ENCODE measurements around the gene NELFE. TPM values are rescaled to one million over a fixed set of nuclear protein-coding genes. Genes with fewer than 3 reads are reported as not detected.

NELFE gene
- total and polyA plus RNA-seq, 2 of the 13 experiments (the other 11 are each of a cell fraction or from before 2014, with no cell fraction given) = 51.3 to 69.8 TPM

DNA sequence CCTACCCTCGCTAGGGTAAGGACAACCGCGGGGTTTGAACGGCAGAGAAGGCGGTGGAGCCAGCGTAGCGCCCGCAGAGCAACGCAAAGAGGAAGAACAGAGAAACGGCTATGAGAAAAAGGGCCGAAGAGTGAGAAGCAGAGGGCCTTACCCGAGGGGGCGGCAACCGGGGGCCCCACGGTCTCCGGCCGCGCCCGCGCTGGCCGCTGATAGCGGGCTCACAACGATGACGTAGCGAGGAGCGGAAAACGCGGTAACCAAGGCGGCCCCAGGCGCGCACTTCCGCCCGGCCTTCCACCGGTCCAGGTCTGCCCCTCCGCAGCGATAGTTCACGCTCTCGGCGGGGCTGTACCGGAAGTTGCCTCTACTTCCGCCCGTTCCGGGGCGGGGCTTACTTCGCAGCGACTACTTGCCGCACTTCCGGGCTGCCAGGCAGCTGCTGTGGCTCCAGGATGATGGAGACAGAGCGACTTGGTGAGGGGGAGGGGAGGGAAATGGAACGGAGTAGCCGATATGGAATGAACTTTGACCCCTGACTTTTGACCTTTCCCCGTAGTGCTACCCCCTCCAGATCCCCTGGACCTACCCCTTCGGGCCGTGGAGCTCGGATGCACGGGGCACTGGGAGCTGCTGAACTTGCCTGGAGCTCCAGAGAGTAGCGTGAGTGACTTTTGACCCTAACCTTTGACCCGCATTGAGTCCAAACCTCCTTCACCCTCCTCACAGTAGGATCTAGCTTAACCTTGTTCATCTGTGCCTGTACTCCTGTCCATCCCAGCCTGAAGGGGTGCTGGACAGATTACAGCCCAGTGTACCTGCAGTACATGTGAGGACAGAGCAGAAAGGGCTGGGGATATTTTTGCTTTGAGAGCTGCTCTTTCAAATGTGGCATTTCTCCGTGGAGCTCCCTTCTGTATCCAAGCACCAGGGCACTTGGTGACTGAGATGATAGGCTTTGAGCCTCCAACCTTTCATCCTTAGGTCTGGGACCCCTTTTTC is at the start of gene NELFE, which contains the start of gene SKIC2 (continued):
- TF ChIP-seq, protein P1, sequence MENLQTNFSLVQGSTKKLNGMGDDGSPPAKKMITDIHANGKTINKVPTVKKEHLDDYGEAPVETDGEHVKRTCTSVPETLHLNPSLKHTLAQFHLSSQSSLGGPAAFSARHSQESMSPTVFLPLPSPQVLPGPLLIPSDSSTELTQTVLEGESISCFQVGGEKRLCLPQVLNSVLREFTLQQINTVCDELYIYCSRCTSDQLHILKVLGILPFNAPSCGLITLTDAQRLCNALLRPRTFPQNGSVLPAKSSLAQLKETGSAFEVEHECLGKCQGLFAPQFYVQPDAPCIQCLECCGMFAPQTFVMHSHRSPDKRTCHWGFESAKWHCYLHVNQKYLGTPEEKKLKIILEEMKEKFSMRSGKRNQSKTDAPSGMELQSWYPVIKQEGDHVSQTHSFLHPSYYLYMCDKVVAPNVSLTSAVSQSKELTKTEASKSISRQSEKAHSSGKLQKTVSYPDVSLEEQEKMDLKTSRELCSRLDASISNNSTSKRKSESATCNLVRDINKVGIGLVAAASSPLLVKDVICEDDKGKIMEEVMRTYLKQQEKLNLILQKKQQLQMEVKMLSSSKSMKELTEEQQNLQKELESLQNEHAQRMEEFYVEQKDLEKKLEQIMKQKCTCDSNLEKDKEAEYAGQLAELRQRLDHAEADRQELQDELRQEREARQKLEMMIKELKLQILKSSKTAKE (CRISPR knock-in tag; IDR thresholded peaks at IDR 0.05; ENCODE audit: borderline replicate concordance) = no peak
- TF ChIP-seq KDM5A (IDR thresholded peaks at IDR 0.05; ENCODE audit: borderline replicate concordance, low read length) = peak; percentile 96
- TF ChIP-seq ERF (CRISPR knock-in tag; IDR thresholded peaks at IDR 0.05) = peak; percentile 96
- TF ChIP-seq, protein P2, sequence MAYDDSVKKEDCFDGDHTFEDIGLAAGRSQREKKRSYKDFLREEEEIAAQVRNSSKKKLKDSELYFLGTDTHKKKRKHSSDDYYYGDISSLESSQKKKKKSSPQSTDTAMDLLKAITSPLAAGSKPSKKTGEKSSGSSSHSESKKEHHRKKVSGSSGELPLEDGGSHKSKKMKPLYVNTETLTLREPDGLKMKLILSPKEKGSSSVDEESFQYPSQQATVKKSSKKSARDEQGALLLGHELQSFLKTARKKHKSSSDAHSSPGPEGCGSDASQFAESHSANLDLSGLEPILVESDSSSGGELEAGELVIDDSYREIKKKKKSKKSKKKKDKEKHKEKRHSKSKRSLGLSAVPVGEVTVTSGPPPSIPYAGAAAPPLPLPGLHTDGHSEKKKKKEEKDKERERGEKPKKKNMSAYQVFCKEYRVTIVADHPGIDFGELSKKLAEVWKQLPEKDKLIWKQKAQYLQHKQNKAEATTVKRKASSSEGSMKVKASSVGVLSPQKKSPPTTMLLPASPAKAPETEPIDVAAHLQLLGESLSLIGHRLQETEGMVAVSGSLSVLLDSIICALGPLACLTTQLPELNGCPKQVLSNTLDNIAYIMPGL (CRISPR knock-in tag; IDR thresholded peaks at IDR 0.05; ENCODE audit: borderline replicate concordance in 1 of 2, low read depth in 1 of 2) = peak; percentile 67 to 94; a peak in 3 of 4 replicates
- no peak for TF ChIP-seq TEAD2 (CRISPR knock-in tag; IDR thresholded peaks at IDR 0.05)
- TF ChIP-seq, protein P3, sequence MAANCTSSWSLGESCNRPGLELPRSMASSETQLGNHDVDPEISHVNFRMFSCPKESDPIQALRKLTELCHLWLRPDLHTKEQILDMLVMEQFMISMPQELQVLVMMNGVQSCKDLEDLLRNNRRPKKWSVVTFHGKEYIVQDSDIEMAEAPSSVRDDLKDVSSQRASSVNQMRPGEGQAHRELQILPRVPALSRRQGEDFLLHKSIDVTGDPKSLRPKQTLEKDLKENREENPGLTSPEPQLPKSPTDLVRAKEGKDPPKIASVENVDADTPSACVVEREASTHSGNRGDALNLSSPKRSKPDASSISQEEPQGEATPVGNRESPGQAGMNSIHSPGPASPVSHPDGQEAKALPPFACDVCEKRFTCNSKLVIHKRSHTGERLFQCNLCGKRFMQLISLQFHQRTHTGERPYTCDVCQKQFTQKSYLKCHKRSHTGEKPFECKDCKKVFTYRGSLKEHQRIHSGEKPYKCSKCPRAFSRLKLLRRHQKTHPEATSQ (CRISPR knock-in tag; IDR thresholded peaks at IDR 0.05; ENCODE audit: borderline replicate concordance) = 0 out of 2 replicates have a peak, but pooled peaks have one; percentile 2
- TF ChIP-seq NAIF1 (CRISPR knock-in tag; IDR thresholded peaks at IDR 0.05; ENCODE audit: borderline replicate concordance) = peak; percentile 59; the same call in 1 of the 2 replicates
- no peak for TF ChIP-seq MATR3 (CRISPR knock-in tag; IDR thresholded peaks at IDR 0.05)
- TF ChIP-seq ZNF562 (CRISPR knock-in tag; IDR thresholded peaks at IDR 0.05; ENCODE audit: borderline replicate concordance) = no peak
- 0 out of 2 replicates have a peak, but pooled peaks have one; percentile 59 for TF ChIP-seq DNMT1 (CRISPR knock-in tag; IDR thresholded peaks at IDR 0.05)
- no peak for TF ChIP-seq MAFG (CRISPR knock-in tag; IDR thresholded peaks at IDR 0.05)
- TF ChIP-seq ZNF672 (CRISPR knock-in tag; IDR thresholded peaks at IDR 0.05) = no peak
- TF ChIP-seq ZFY (CRISPR knock-in tag; IDR thresholded peaks at IDR 0.05) = peak; percentile 89
- TF ChIP-seq ZNF552 (CRISPR knock-in tag; IDR thresholded peaks at IDR 0.05; ENCODE audit: borderline replicate concordance) = no peak
- TF ChIP-seq JARID2 (CRISPR knock-in tag; IDR thresholded peaks at IDR 0.05; ENCODE audit: insufficient replicate concordance) = no peak
- TF ChIP-seq, protein P4, sequence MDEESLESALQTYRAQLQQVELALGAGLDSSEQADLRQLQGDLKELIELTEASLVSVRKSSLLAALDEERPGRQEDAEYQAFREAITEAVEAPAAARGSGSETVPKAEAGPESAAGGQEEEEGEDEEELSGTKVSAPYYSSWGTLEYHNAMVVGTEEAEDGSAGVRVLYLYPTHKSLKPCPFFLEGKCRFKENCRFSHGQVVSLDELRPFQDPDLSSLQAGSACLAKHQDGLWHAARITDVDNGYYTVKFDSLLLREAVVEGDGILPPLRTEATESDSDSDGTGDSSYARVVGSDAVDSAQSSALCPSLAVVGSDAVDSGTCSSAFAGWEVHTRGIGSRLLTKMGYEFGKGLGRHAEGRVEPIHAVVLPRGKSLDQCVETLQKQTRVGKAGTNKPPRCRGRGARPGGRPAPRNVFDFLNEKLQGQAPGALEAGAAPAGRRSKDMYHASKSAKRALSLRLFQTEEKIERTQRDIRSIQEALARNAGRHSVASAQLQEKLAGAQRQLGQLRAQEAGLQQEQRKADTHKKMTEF (CRISPR knock-in tag; IDR thresholded peaks at IDR 0.05) = peak; percentile 99
- TF ChIP-seq, protein P5, sequence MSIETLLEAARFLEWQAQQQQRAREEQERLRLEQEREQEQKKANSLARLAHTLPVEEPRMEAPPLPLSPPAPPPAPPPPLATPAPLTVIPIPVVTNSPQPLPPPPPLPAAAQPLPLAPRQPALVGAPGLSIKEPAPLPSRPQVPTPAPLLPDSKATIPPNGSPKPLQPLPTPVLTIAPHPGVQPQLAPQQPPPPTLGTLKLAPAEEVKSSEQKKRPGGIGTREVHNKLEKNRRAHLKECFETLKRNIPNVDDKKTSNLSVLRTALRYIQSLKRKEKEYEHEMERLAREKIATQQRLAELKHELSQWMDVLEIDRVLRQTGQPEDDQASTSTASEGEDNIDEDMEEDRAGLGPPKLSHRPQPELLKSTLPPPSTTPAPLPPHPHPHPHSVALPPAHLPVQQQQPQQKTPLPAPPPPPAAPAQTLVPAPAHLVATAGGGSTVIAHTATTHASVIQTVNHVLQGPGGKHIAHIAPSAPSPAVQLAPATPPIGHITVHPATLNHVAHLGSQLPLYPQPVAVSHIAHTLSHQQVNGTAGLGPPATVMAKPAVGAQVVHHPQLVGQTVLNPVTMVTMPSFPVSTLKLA (IDR thresholded peaks at IDR 0.05) = peak; percentile 75
- 0 out of 2 replicates have a peak, but pooled peaks have one; percentile 11 for TF ChIP-seq KDM6A (CRISPR knock-in tag; IDR thresholded peaks at IDR 0.05; ENCODE audit: low read depth)
- TF ChIP-seq RXRA (CRISPR knock-in tag; IDR thresholded peaks at IDR 0.05) = peak; percentile 75; the same call in 1 of the 2 replicates
